GM18861 (cell line): ENCODE results near the gene TNRC6B.

Experiments
- ATAC-seq: cut with Tn5 transposase; IDR thresholded peaks from one replicate; pipeline ENCODE4 v1.9.1; 2021; ENCODE audit not compliant: unreplicated experiment

Gene TNRC6B

GRCh38 chr22:40239345-40239683, 61.6 kb downstream of the TNRC6B start:
- no peak for ATAC-seq

- ATAC-seq, result no peak
Measured at GRCh38 chr22:40240160-40240559, 62.4 kb downstream of the TNRC6B start.

GRCh38 chr22:40240686-40241085, 63.0 kb downstream of the TNRC6B start:
- no peak for ATAC-seq

DNA sequence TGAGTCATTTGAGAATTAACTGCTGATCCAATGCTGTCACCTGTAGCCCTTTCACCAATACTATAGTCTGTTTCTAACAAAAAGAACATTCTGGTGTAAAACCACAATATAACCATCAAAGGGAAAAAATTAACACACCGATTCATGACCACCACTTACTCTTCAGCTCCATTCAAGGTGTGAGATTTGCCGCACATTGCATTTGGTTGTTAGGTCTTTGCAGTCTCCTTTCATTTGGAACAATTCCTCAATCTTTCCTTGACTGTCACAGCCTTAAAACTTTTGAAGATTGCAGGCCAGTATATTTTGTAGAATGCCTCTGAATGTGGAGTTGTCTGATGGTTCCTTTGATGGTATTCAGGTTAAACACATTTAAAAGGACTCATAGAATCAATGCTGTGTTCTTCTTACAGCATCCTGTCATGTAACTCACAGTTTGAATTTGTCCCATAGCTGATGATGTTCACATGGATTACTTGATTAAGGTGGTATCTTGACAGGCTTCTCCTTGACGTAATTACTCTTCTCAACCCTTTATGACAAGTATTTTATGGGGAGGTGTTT, 63.6 kb downstream of the TNRC6B start:
- ATAC-seq, result no peak

- ATAC-seq, result no peak
Measured at GRCh38 chr22:40243891-40244290, 66.2 kb downstream of the TNRC6B start.

GRCh38 chr22:40244586-40244985, 66.9 kb downstream of the TNRC6B start:
- no peak for ATAC-seq

DNA sequence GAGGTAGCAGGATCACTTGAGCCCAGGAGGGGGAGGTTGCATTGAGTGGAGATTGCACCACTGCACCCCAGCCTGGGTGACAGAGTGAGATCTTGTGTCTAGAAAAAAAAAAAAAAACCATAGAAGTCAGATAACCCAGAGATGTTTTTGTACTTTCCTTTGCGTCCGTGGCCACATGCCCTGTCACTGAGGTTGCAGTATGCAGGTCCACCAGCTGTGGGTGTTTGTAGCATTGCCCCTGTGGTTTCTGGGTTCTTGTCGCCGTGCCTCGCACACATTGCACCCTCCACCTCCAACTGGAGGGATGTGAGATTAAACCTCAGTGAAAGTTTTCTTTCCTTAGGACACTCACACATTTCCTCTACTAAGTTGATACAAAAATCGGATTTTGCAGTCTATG, 70.3 kb downstream of the TNRC6B start:
- ATAC-seq, result no peak

DNA sequence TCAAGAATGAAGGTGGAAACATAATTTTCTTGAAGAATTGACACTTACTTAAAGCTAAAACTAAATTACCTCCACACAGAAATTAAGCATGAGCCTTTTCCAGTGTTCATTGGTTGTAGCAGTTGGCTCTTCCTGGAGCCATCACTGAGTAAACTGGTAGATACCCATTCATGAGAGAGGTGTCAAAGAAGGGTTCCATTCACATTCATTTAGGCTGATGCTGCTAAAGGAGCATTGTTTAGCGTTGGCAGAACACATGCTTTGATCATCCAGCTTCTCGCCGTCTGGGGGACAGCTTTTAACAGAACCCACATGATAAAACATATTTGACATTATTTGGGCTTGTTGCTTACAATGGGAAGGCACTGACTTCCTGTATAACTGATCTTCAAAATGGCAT, 71.6 kb downstream of the TNRC6B start:
- ATAC-seq, result no peak

DNA sequence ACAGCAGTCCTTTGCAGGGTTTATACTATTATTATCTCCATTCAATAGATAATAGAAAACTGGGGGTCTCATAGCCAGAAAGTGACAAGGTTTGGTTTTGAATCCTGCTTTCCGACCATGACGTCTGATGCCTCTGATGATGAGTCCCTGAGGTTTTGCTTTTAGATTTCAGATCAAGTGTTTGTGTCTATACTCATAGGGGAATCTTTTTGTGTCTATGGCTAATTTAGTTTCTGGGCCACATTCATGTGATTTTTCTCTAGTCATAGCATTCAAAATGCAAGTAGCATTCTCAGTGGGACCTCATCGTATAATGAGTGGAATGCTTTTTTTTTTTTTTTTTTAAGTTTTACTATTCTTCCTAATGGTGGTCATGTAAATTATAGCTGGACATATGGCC, 72.9 kb downstream of the TNRC6B start:
- no peak for ATAC-seq

GRCh38 chr22:40251106-40251505, 73.4 kb downstream of the TNRC6B start:
- ATAC-seq, result no peak

- ATAC-seq, result no peak
Measured at GRCh38 chr22:40252146-40252545, 74.4 kb downstream of the TNRC6B start.

GRCh38 chr22:40256516-40256915, 78.8 kb downstream of the TNRC6B start:
- no peak for ATAC-seq

GRCh38 chr22:40258017-40258416, 80.3 kb downstream of the TNRC6B start:
- ATAC-seq, result no peak

GRCh38 chr22:40258501-40258915, 80.8 kb downstream of the TNRC6B start:
- ATAC-seq, result no peak

DNA sequence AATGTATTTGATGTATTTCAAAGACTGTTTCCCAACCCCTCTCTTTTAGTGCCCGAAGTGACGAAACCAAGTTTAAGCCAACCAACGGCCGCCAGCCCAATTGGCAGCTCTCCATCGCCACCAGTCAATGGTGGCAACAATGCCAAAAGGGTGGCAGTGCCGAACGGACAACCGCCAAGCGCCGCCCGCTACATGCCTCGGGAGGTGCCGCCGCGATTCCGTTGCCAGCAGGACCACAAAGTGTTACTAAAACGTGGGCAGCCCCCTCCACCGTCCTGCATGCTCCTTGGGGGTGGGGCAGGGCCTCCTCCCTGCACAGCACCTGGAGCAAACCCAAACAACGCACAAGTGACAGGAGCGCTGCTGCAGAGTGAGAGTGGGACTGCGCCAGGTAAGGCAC, 84.1 kb downstream of the TNRC6B start:
- ATAC-seq, result no peak

DNA sequence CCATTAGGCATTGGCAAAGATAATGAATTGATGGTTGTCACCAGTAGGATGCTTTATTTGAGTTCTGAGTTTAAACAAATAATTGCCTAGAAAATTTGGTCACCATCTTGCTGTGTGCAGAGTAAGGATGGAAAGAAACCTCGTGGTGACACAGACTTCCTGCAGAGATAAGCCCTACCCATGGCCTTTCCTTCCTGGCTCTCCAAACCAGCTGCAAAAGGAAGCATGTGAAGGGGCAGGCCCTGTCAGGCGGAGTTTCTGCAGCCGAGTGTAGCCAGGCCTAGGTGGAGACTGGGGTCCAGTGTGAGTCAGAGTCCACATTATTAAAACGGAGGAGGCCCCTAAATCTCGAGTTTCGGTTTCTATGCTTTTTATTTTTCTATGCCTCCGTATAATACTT, 85.5 kb downstream of the TNRC6B start:
- ATAC-seq, result no peak

GRCh38 chr22:40265783-40266182, 88.1 kb downstream of the TNRC6B start:
- ATAC-seq, result no peak

DNA sequence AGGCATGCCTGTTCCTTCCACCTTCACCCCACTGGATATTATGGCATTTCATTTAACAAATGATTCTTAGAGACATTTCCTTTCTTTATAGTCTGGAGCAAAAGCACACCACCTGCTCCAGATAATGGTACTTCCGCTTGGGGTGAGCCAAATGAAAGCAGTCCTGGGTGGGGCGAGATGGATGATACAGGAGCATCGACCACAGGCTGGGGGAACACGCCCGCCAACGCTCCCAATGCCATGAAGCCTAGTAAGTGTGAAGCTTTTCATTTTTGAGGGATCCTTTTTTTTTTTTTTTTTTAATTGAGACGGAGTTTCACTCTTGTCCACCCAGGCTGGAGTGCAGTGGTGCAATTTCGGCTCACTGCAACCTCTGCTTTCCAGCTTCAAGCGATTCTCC, 92.3 kb downstream of the TNRC6B start:
- no peak for ATAC-seq

DNA sequence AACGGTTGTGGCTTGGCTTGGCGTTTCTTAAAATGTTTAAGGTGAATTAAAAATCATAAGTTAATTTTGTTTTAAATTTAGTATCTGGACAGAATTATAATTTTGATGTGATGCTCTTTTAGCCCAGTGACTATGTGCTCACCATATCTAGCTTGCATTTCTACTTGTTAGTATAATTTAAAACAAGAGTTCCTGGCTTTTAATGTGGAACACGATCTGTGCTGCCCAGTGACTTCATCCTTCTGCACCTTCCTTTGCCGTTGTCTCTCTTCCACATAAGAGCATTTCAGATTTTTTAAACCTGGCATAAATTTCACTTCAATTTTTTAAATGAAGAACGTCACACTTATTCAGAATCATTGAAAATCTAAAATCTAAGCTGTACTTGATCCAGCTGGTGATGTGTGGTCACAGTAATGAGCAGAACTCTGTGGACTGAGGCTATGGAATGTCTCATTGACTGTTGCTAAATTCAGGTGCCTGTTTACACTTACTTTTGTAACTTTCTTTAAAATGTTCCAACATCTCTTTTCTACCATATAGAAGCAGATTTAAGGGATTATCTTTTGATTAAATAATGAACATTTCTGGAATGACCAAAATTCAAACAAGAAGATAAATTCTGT, 93.1 kb downstream of the TNRC6B start:
- ATAC-seq, result no peak

DNA sequence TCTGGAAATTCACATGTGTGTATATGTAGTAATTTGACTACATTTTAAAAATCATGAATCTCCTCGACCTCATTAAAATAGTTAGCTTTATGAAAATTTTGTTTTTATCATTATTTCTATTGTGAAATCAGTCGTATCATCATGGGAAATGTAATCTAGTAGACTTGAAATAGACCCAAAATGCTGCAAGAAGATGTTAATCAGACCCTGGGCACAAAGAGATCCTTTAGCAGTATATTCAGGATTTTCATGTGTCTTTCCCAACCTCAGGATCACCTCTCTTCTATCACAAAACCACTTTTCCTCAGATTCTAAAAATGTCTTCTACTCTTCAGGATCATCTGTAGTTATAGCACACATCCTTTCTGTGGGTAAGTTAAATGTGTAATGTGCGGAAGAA, 93.7 kb downstream of the TNRC6B start:
- ATAC-seq, result no peak

DNA sequence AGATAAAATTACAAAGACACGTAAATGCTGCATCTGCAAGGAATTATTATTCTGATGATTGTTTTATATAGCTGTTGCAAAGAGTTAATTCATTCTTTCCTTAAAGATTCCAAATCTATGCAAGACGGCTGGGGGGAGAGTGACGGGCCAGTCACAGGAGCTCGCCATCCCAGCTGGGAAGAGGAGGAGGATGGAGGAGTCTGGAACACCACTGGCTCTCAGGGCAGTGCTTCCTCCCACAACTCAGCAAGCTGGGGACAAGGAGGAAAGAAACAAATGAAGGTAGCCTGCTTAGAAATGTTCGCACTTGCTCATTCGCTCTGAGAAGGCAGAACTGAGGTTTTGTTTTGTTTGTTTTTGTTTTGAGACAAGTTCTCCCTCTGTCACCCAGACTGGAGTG, 95.6 kb downstream of the TNRC6B start:
- ATAC-seq, result no peak

- no peak for ATAC-seq
Measured at GRCh38 chr22:40276996-40277823, 99.5 kb downstream of the TNRC6B start.
